Urothelium cell line (cell line): ENCODE measurements around the gene RELN.
"Not testable (repeated sequence)": the region's sequence is repeated elsewhere in the genome, so short reads cannot be mapped to it uniquely, and the experiment has no call there.

Source experiments
- DNase-seq: peaks from one replicate; pipeline ENCODE4 v3.0.0; 2011; ENCODE audit warnings: low spot score, mixed read lengths
- FAIRE-seq: peaks from 2 replicates; lab custom pipeline; 2011; peaks lifted over from hg19 to GRCh38; lab: Jason Lieb, UNC

RELN gene

GRCh38 chr7:103533761-103534160, 455.7 kb downstream of the RELN start:
- FAIRE-seq, result no peak
- no peak for DNase-seq

DNA sequence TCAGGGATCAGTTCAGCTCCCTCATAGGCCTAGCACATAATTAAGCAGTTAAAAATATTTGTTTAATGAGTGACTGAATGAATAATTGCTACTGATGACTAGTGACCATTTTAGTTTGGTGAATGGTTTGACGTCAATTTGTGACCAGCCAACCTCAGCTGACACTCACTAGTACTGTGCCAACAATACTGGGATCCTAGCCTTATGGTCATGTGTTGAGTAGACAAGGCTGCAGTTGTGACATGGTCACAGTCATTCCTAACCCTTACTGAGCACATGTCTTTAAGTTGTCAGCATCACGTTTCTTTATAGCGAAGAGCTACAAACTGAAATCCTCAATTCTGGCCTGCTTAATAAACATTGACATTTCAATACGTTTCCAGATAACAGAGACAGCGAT, 456.5 kb downstream of the RELN start:
- DNase-seq, result no peak

DNA sequence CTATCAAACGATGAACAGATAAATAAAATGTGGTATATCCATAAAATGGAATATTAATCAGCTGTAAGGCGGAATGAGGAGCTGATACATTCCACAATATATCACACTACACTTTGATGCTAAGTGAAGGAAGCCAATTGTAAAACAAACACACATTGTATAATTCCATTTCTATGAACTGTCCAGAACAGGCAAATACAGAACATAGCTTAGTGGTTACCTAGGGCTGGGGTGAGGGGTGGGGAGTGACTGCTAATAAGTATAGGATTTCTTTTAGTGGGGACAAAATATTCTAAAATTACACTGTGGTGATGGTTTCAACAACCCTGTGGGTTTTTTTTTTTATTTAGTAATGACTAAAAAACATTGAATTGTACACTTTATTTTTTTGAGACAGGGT, 461.3 kb downstream of the RELN start:
- DNase-seq (no peak), FAIRE-seq (no peak)

More for the DNA sequence above, 456.5 kb downstream of the RELN start:
- FAIRE-seq, result peak; percentile 71

GRCh38 chr7:103525937-103526336, 463.5 kb downstream of the RELN start:
- DNase-seq (no peak), FAIRE-seq (no peak)

DNA sequence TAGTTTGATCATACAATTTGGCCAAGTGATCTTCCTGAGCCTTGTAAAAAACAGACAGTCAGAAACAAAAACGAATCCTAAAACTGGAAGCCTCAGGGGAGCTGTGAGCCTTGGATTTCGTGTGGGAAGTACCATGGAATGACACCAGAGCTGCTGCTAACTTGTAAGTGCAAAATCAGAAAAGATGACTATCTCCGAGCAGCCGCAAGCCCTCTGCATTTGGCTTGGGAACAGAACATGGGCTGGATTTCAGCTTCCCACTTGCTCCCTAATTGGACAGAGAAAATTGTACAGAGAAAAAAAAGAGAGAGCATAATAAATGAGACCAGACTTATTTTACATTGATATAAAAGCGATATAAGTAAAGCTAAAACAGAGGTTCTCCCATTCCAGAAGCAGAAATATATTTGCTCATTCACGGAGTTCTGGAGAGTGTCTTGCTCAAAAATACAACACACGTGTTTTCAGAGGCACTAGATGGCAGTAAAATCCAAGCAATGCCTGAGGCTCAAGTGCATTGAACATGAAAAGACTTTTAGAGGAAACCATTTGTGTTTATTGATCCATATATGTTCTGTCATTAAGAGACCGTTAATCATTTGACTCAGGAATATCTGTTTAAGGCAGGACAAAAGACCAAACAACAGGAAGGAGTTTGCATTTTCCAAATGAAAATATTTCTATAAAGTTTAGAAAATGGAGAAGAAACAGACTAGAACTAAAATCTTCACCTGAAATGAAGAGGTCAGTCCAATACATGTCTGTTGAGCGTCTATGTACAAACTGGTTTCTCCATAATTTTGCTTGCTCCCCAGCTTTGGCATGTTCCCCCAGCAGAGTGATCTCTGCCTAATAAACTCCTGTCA, 465.2 kb downstream of the RELN start:
- peak; percentile 43 for DNase-seq
- FAIRE-seq, result no peak

- no peak for DNase-seq
- FAIRE-seq, result no peak
Measured at GRCh38 chr7:103521937-103522336, 467.5 kb downstream of the RELN start.

DNA sequence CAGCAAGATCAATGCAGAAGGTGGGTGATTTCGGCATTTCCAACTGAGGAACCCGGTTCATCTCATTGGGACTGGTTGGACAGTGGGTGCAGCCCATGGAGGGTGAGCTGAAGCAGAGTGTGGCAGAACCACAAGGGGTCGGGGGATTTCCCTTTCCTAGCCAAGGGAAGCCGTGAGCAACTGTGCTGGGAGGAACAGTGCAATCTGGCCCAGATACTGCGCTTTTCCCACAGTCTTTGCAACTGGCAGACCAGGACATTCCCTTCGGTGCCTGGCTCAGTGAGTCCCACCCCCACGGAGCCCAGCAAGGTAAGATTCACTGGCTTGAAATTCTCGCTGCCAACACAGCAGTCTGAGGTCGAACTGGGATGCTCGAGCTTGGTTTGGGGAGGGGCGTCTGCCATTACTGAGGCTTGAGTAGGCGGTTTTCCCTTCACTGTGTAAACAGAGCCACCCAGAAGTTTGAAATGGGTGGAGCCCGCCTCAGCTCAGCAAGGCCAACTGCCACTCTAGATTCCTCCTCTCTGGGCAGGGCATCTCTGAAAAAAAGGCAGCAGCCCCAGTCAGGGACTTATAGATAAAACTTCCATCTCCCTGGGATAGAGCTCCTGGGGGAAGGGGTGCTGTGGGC, 484.8 kb downstream of the RELN start:
- no peak for DNase-seq
- peak; percentile 44 for FAIRE-seq

GRCh38 chr7:103501206-103501605, 488.3 kb downstream of the RELN start:
- no peak for FAIRE-seq

DNA sequence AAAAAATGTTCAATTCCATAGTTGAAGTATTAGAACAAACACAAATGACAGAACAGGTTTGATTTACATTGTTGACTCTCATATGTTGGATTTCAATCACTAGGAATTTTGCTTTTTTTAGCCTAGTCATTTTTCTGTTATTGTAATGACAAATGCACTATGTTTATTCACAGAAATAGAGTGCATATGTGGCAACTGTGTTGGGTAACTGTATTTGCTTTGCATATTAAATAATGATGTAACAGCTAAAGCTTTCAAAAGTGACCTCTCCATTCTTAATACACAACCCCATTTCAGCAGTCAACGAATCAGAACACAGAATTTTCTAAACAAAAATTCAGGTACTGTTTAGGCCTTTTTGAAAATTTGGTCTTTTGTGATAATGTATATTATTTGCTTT, 489.5 kb downstream of the RELN start:
- DNase-seq, result no peak
- FAIRE-seq, result peak; percentile 55

More at GRCh38 chr7:103501206-103501605, 488.3 kb downstream of the RELN start:
- no peak for DNase-seq

DNA sequence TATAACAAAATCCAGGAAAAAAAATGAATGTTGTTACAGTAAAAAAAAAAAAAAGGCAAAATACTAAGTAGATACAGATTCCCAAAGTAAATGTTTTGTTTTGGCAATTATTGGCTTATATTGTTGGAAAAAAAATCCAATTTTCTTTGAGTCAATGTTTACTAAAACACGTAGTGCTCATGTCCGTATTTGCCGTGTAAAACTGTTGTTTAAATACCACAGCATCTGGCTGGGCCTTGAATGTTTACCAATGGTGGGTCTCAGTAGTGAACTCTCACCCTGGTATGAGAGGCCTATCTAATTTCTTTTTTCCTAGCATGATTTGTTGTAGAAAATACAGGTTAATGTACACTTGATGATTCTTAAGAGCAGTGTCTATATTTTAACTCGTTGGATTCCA, 502.0 kb downstream of the RELN start:
- DNase-seq, result no peak
- no peak for FAIRE-seq

- DNase-seq, FAIRE-seq: not testable (repeated sequence)
Measured at GRCh38 chr7:103486873-103487272, 502.6 kb downstream of the RELN start.

GRCh38 chr7:103480771-103481170, 508.7 kb downstream of the RELN start:
- DNase-seq, result no peak
- no peak for FAIRE-seq

GRCh38 chr7:103474956-103475355, 514.5 kb downstream of the RELN start:
- no peak for DNase-seq
- FAIRE-seq, result no peak

DNA sequence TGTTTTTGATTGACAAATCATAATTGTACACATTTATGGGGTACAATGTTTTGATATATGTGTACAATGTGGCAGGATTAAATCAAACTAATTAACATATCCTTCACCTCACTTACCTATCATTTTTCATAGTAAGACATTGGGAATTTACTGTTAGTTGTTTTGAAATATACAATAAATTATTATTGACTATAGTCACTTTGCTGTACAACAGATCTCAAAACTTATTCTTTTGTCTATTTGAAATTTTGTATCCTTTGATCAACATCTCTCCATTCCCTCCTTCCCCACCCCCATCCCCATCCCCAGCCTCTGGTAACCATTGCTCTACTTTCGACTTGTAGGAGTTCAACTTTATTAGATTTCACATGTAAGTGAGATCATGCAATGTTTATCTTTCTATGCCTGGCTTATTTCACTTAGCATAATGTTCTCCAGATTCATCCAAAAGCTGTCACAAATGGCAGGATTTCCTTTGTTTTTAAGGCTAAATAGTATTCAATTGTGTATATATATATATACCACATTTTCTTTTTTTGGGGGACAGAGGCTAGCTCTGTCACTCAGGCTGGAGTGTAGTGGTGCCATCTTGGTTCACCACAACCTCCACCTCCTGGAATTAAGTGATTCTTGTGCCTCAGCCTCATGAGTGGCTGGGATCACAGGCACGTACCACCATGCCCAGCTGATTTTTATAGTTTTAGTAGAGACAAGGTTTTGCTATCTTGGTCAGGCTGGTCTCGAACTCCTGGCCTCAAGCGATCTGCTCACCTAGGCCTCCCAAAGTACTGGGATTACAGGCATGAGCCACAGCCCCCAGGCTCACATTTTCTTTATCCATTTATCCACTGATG, 520.1 kb downstream of the RELN start:
- FAIRE-seq, result no peak
- no peak for DNase-seq

GRCh38 chr7:103466814-103467213, 522.6 kb downstream of the RELN start:
- DNase-seq (no peak), FAIRE-seq (no peak)

- DNase-seq, result no peak
- no peak for FAIRE-seq
Measured at GRCh38 chr7:103462358-103462757, 527.1 kb downstream of the RELN start.

- DNase-seq, result peak; percentile 89
- FAIRE-seq, result peak; percentile 78
Measured at GRCh38 chr7:103447073-103447960, 542.1 kb downstream of the RELN start.

DNA sequence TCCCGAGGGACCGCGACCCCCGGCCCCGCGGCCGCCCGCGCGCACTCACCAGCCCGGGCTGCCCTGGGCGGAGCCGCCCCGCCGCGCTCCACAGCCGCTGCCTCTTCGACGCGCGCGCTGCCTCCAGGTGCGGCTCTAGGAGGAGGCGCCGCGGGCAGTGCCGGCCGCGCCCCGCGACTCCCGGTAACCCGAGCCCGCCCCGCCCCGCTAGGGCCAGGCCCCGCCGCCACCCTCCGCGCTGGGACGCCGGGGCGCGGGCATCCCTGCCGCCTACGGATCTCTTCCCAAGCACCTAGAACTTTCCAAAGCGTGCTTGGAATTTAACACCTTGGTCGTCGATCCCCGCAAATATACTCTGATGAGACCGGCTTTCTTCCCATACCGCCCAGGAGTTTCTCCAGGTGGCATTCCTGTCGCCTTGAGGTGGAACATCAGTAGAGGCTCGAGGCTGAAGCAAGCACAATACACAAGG, 543.4 kb downstream of the RELN start, which contains the start of gene SLC26A5:
SLC26A5 (minus strand) TSS at position 159 of the 472 bp plus-strand sequence. CDS start 24,693 bp downstream, outside the sequence.
- DNase-seq, result no peak

DNA sequence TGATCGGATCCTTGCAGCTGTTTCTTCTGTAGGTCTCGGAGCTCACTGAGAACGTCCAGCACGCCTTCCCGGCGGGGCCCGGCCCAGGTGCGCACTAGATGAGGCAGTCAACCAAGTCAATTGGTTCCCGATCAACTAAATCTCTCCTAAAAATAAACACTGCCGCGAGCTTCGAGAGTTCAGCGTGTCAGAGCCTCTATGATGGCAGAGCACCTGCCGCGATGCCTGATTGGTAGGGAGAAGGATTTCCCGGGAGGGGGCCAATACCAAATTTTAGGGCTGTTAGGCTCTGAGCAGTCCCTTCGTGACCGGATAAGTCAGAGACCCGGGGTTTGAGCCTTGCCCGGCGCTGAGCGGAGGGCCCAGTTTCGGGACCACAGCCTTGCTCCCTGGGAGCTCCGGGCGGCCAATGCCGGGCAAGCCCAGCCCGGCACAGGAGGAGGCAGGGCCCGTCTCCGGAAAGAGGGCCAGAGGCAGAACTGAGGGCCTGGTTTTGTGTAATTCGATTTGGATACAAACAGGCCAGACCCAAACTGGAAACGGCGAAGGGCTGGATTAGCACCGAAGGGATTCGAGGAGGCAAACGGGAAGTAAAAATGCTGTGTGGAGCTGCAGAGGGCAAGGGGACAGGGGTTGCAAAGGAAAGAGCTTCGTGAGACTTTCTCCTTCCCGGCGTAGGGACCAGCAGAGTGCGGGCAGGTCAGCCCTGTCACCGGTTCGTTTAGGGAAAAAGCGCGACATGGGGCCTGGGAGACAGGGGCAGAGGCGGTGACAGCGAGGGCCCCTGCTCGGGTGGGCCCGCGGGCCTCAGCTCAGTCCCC, 544.0 kb downstream of the RELN start:
- no peak for FAIRE-seq
- no peak for DNase-seq

More for the DNA sequence above, 543.4 kb downstream of the RELN start, which contains the start of gene SLC26A5:
- FAIRE-seq, result no peak
